PFSK-1 (cell line): Measurements from ENCODE around the gene PRLR.

ENCODE experiments used
- POLR2AphosphoS5 ChIP-seq: IDR thresholded peaks from 2 replicates; pipeline ENCODE4 v1.6.1; 2012; ENCODE audit warnings: low read depth, mild to moderate bottlenecking, control low read depth, low read length, moderate library complexity
- SIN3A ChIP-seq: IDR thresholded peaks from 2 replicates; pipeline ENCODE4 v1.6.1; 2012; ENCODE audit warnings: mild to moderate bottlenecking, low read length, moderate library complexity, borderline replicate concordance; ENCODE audit not compliant: insufficient read depth
- TF ChIP-seq, protein P1 (sequence below), 2 experiments: IDR thresholded peaks; 2 replicates each; pipeline versions ENCODE4 v1.6.1 to v1.8.0; 2011 to 2012; ENCODE audit warnings: low read depth in 2 of 2, low read length in 2 of 2, control low read depth in 1 of 2, inconsistent platforms in 1 of 2, mild to moderate bottlenecking in 1 of 2, moderate library complexity in 1 of 2; ENCODE audit not compliant: insufficient read depth in 1 of 2

DNA sequence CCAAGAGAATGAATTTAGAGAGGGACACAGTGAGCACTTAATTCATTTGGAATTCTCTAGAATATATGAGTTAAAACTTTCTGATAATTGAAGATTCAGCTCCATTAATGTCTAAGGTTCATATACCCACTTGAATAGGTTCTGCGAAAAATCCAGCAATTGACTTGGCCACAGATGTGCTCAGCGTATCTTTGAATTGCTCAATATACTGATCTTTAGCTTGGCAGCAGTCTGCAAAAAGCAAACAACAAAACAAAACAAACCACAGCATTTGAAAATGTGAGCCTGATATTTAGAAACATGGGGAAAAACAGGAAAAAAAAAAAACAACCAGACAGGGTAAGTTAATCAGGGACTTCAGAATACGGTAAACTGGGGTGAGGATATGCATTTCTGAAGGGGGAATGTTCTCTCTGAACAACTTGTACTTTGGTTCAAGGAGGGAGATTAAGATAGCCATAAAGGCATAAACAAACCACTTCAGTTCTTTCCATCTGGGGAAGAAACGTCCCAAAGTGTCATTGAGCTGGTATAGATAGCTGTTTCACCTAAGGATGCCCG is 203.9 kb downstream of the PRLR start:
- TF ChIP-seq POLR2AphosphoS5, result no peak
- TF ChIP-seq SIN3A, result no peak
- TF ChIP-seq, protein P1, sequence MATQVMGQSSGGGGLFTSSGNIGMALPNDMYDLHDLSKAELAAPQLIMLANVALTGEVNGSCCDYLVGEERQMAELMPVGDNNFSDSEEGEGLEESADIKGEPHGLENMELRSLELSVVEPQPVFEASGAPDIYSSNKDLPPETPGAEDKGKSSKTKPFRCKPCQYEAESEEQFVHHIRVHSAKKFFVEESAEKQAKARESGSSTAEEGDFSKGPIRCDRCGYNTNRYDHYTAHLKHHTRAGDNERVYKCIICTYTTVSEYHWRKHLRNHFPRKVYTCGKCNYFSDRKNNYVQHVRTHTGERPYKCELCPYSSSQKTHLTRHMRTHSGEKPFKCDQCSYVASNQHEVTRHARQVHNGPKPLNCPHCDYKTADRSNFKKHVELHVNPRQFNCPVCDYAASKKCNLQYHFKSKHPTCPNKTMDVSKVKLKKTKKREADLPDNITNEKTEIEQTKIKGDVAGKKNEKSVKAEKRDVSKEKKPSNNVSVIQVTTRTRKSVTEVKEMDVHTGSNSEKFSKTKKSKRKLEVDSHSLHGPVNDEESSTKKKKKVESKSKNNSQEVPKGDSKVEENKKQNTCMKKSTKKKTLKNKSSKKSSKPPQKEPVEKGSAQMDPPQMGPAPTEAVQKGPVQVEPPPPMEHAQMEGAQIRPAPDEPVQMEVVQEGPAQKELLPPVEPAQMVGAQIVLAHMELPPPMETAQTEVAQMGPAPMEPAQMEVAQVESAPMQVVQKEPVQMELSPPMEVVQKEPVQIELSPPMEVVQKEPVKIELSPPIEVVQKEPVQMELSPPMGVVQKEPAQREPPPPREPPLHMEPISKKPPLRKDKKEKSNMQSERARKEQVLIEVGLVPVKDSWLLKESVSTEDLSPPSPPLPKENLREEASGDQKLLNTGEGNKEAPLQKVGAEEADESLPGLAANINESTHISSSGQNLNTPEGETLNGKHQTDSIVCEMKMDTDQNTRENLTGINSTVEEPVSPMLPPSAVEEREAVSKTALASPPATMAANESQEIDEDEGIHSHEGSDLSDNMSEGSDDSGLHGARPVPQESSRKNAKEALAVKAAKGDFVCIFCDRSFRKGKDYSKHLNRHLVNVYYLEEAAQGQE (IDR thresholded peaks at IDR 0.05; ENCODE audit: insufficient read depth in 1 of 2, low read depth in 2 of 2, low read length in 2 of 2), result no peak
